ENCODE data around the gene LRP1-AS.

Gene LRP1-AS

GRCh38 chr12:57098546-57098945 lies 48.9 kb downstream of the LRP1-AS start:
- Histone ChIP-seq H4K20me1 (ENCODE audit: insufficient read depth, low read length) (peaks cover 5% of the 10 kb centered on the region; the same call in 1 of the 2 replicates), H3K9me3 (ENCODE audit: insufficient read depth, low read length, severe bottlenecking) (no peaks in the 10 kb centered on the region), H3K4me3 (ENCODE audit: low read depth in 1 of 2, low read length in 2 of 2) (no peak overlapping the region), H3K4me1 (ENCODE audit: insufficient read depth, low read length) (no peaks in the 10 kb centered on the region), H2AFZ (ENCODE audit: low read depth, low read length) (no peak overlapping the region), H3K27me3 (ENCODE audit: insufficient read depth, low read length, poor library complexity) (no peaks in the 10 kb centered on the region), H3K9ac (ENCODE audit: low read depth, low read length) (no peak overlapping the region), H3K27ac (ENCODE audit: low read length) (no peak overlapping the region), H3K36me3 (ENCODE audit: insufficient read depth, low read length) (peaks cover 56% of the 10 kb centered on the region), H3K4me2 (ENCODE audit: insufficient read depth, low read length) (no peak overlapping the region), H3K79me2 (ENCODE audit: insufficient read depth, low read length) (no peaks in the 10 kb centered on the region)
- DNase-seq (no peak), ATAC-seq (ENCODE audit: insufficient read depth, low read depth) (no peak)
- no peak for TF ChIP-seq CTCF (IDR thresholded peaks at IDR 0.05; ENCODE audit: borderline replicate concordance, extremely low read depth, low read length, poor library complexity, severe bottlenecking)
- no peak for TF ChIP-seq EZH2 (IDR thresholded peaks at IDR 0.05; ENCODE audit: borderline replicate concordance, low read depth, low read length, severe bottlenecking)

- Histone ChIP-seq H3K79me2 (ENCODE audit: insufficient read depth, low read length) (no peaks in the 10 kb centered on the region), H2AFZ (ENCODE audit: low read depth, low read length) (no peak overlapping the region), H3K9ac (ENCODE audit: low read depth, low read length) (no peak overlapping the region), H3K9me3 (ENCODE audit: insufficient read depth, low read length, severe bottlenecking) (no peaks in the 10 kb centered on the region), H3K36me3 (ENCODE audit: insufficient read depth, low read length) (peaks cover 63% of the 10 kb centered on the region), H4K20me1 (ENCODE audit: insufficient read depth, low read length) (peaks cover 11% of the 10 kb centered on the region), H3K27me3 (ENCODE audit: insufficient read depth, low read length, poor library complexity) (no peaks in the 10 kb centered on the region), H3K4me2 (ENCODE audit: insufficient read depth, low read length) (no peak overlapping the region), H3K4me3 (ENCODE audit: low read depth in 1 of 2, low read length in 2 of 2) (no peak overlapping the region), H3K4me1 (ENCODE audit: insufficient read depth, low read length) (no peaks in the 10 kb centered on the region), H3K27ac (ENCODE audit: low read length) (no peak overlapping the region)
- DNase-seq (no peak), ATAC-seq (ENCODE audit: insufficient read depth, low read depth) (no peak)
- no peak for TF ChIP-seq EZH2 (IDR thresholded peaks at IDR 0.05; ENCODE audit: borderline replicate concordance, low read depth, low read length, severe bottlenecking)
- TF ChIP-seq CTCF (IDR thresholded peaks at IDR 0.05; ENCODE audit: borderline replicate concordance, extremely low read depth, low read length, poor library complexity, severe bottlenecking): no peak
Measured at GRCh38 chr12:57097554-57097835, 49.9 kb downstream of the LRP1-AS start.

DNA sequence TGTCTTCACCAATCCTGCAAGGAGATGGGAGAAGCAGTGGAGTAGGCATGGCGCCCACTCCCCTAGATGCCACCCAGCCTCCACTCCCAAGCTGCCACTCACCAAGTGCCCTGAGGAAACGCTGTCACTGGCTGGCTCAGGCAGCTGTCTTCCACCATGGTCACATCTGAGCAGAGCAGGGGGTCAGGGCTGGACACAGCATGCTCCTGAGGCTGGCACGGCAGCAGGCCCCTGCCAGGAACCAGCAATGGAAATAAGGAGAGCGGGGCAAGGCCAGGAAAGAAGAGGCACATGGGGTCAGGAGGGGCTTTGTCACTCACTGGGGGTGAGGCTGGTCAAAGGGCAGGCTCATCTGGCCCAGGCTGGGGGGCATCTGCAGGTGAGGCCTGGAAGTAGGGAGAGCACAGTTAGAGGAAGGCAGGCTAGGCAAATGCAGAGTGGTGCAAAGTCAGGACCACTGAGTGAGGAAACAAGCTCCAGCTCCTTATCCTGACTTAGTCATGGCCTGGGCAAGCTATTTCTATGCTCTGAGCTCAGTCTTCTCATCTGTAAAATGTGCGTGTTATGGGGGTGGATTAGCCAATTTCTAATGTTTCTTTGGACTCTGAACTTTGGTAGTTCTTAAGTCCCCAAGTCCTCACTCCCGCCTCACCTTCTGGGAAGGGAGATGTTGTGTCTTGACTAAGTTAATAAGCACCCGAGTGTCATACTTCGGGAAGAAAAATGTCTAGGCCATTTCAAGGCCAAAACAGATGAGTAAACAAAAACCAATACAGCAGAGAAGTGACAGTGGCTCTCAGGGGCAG lies 50.5 kb downstream of the LRP1-AS start:
- H3K9me3 ChIP-seq (ENCODE audit: insufficient read depth, low read length, severe bottlenecking): no peaks in the 10 kb centered on the region
- peaks cover 66% of the 10 kb centered on the region for H3K36me3 ChIP-seq (ENCODE audit: insufficient read depth, low read length)
- no peak overlapping the region for H3K27ac ChIP-seq (ENCODE audit: low read length)
- no peak overlapping the region for H3K4me3 ChIP-seq (ENCODE audit: low read depth in 1 of 2, low read length in 2 of 2)
- TF ChIP-seq CTCF (IDR thresholded peaks at IDR 0.05; ENCODE audit: borderline replicate concordance, extremely low read depth, low read length, poor library complexity, severe bottlenecking) (no peak), EZH2 (IDR thresholded peaks at IDR 0.05; ENCODE audit: borderline replicate concordance, low read depth, low read length, severe bottlenecking) (no peak)
- no peaks in the 10 kb centered on the region for H3K27me3 ChIP-seq (ENCODE audit: insufficient read depth, low read length, poor library complexity)
- no peaks in the 10 kb centered on the region for H3K4me1 ChIP-seq (ENCODE audit: insufficient read depth, low read length)
- no peak overlapping the region for H3K4me2 ChIP-seq (ENCODE audit: insufficient read depth, low read length)
- H2AFZ ChIP-seq (ENCODE audit: low read depth, low read length): no peak overlapping the region
- H3K9ac ChIP-seq (ENCODE audit: low read depth, low read length): no peak overlapping the region
- H4K20me1 ChIP-seq (ENCODE audit: insufficient read depth, low read length): peaks cover 16% of the 10 kb centered on the region
- H3K79me2 ChIP-seq (ENCODE audit: insufficient read depth, low read length): no peaks in the 10 kb centered on the region
- DNase-seq (no peak), ATAC-seq (ENCODE audit: insufficient read depth, low read depth) (no peak)

Measured in DND-41 (cell line).